Uterus (tissue), 4 donors: ENCODE data around the gene SEC24B. TPM values are rescaled to one million over a fixed set of nuclear protein-coding genes. Genes with fewer than 3 reads are reported as not detected.

ENCODE experiments used
- DNase-seq, 2 donors: peaks; one replicate each; pipeline ENCODE4 v3.0.0-alpha.2; 2019 to 2020
- H3K27ac ChIP-seq, 2 donors: fragments of 200-600 bp; sonication (generic); 1 replicate in 1 of 2; 2 replicates in 1 of 2; pipeline ENCODE4 v1.5.1; 2016 to 2018
- H3K27me3 ChIP-seq, 2 donors: fragments of 200-600 bp; sonication (generic); one replicate each; pipeline ENCODE4 v1.5.1; 2018 to 2019; ENCODE audit warnings: control low read depth in 1 of 2
- H3K36me3 ChIP-seq, 2 donors: fragments of 200-600 bp; sonication (generic); one replicate each; pipeline ENCODE4 v1.5.1; 2019; ENCODE audit warnings: control low read depth in 1 of 2
- H3K4me1 ChIP-seq, 2 donors: fragments of 200-600 bp; sonication (generic); one replicate each; pipeline ENCODE4 v1.5.1; 2018 to 2019; ENCODE audit warnings: control low read depth in 1 of 2
- H3K4me3 ChIP-seq, 2 donors: fragments of 200-600 bp; sonication (generic); 1 replicate in 1 of 2; 2 replicates in 1 of 2; pipeline ENCODE4 v1.5.1; 2018 to 2019; ENCODE audit warnings: mild to moderate bottlenecking in 1 of 2
- H3K9me3 ChIP-seq, 2 donors: fragments of 200-600 bp; sonication (generic); one replicate each; pipeline ENCODE4 v1.5.1; 2019; ENCODE audit warnings: control low read depth in 1 of 2
- POLR2A ChIP-seq, 2 donors: fragments of 450-650 bp; IDR thresholded peaks; one replicate each; pipeline ENCODE4 v1.6.1; 2016; ENCODE audit warnings: antibody characterized with exemption in 2 of 2, mild to moderate bottlenecking in 1 of 2, moderate library complexity in 1 of 2
- intact Hi-C: fragments of 100-400 bp; cut with DNase I; formaldehyde crosslinking; loops from one replicate; pipeline ENCODE4 v1.15.1; 2023; ENCODE audit warnings: low total_unique reads
- total RNA-seq, 4 donors: library from RNA; depleted of rRNA in 3 of 4; stranded (reverse); fragments of >200 nt in 3 of 4; gene quantifications; one replicate each; pipeline versions ENCODE4 v1.1.0 to v1.2.4, GENCODE V29; 2014 to 2023
- TF ChIP-seq, protein P1 (sequence below), 4 experiments: fragments of 200-600 bp in 2 of 4; fragments of 450-650 bp in 2 of 4; sonication (generic) in 2 of 4; IDR thresholded peaks; one replicate each; pipeline ENCODE4 v1.5.1; 2016 to 2019; ENCODE audit warnings: antibody characterized with exemption in 4 of 4, mild to moderate bottlenecking in 2 of 4, moderate library complexity in 1 of 4
- donor health status: DM: yes; HTN: yes; CAD: no.

SEC24B gene
- total RNA-seq, 4 donors from 2014 or later = 20.7 to 54.1 (median 30.1) TPM

DNA sequence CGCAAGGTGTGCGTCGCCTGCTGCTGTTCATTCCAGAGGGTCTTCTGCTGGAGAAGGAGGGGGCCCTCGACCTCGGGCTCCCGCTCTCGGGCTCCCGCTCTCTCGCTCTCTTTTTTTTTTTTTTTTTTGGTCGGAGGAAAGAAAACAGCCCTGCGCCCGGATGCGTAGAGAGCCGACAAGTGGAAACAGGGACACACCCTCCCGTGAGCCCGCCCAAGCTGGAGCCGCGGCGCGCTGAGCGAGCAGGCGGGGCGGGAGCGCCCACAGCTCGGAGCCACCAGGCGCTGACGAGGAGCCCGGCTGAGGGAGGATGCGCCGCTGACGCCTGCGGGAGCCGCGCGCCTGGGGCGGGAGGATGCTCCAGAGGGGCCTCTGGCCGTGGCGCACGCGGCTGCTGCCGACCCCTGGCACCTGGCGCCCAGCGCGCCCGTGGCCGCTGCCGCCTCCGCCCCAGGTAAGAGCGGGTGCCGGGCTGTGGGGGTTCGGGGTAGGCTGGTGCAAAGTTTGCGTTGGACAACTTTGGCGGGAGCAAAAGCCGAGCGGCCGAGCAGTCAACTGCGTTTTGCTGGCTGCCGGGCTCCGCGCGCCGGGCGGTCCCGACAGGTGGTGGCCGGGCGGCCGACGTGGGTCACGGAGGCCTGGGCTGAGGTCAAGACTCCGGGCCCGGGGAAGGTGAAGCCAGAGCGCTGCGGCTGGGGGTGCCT is 126.5 kb downstream of the SEC24B start, which contains the start of gene MCUB:
Gene MCUB (plus strand): TSS at position 264 of the 704 bp plus-strand sequence. CDS start 92 bp downstream, at position 356.
- peak; percentile 85 to 87 for DNase-seq
- H3K27ac ChIP-seq = peak within 1 kb of the TSS; percentile 93 to 95

DNA sequence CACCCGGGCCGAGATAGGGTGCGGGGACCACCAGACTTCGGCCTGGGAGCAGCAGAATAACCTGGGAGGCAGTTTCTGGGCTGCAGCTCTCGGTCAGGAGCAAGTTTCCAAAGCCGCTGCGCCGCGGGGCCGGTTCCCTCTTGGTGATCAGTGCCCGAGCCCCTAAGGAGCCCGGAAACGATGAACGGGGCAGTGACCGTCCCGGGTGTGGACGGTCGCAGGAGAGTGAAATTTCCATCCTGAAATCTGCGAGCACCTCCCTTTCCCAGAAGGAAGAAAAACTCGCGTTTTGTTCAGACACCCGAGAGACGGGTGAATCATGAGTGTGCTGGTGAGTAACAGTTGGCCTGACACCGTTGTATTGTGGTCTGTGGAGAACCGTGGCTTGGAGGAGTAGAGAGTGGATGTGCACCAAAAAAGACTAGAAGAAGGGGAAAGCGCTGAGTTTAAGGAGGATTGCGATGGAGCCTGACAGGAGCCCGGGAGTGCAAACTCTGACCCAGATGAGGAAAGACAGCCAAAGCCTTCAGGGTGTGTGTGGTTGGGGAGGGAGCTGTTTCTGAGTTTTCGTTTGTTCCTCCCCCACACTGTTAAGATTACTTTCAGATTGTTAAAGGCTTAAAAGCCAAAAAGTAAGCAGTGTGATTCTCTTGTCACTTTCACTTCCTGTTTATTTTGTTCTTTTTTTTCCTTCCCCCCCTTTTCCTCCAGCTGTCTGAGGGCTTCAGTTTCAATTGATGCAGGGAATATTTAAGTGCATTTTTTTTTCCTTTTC is 127.3 kb downstream of the SEC24B start:
- TF ChIP-seq POLR2A (IDR thresholded peaks at IDR 0.05) = no peak
- TF ChIP-seq, protein P1, sequence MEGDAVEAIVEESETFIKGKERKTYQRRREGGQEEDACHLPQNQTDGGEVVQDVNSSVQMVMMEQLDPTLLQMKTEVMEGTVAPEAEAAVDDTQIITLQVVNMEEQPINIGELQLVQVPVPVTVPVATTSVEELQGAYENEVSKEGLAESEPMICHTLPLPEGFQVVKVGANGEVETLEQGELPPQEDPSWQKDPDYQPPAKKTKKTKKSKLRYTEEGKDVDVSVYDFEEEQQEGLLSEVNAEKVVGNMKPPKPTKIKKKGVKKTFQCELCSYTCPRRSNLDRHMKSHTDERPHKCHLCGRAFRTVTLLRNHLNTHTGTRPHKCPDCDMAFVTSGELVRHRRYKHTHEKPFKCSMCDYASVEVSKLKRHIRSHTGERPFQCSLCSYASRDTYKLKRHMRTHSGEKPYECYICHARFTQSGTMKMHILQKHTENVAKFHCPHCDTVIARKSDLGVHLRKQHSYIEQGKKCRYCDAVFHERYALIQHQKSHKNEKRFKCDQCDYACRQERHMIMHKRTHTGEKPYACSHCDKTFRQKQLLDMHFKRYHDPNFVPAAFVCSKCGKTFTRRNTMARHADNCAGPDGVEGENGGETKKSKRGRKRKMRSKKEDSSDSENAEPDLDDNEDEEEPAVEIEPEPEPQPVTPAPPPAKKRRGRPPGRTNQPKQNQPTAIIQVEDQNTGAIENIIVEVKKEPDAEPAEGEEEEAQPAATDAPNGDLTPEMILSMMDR (IDR thresholded peaks at IDR 0.05) = no peak
- Histone ChIP-seq H3K36me3 (no peaks in the 10 kb centered on the region), H3K9me3 (no peaks in the 10 kb centered on the region), H3K4me1 (peaks cover 0 to 3% of the 10 kb centered on the region in 2 donors), H3K27me3 (no peaks in the 10 kb centered on the region), H3K27ac (peak overlapping the region; percentile 93 to 95), H3K4me3 (peak overlapping the region; percentile 57 to 66)
- intact Hi-C loops = no loop called here
- DNase-seq = peak; percentile 41 to 64

More for the DNA sequence above, 126.5 kb downstream of the SEC24B start, which contains the start of gene MCUB:
- Histone ChIP-seq H3K27me3 (no peaks in the 10 kb centered on the region), H3K4me3 (peak within 1 kb of the TSS; percentile 57 to 66), H3K9me3 (no peaks in the 10 kb centered on the region), H3K4me1 (peaks cover 0 to 3% of the 10 kb centered on the region in 2 donors), H3K36me3 (no peaks in the 10 kb centered on the region)
- intact Hi-C loops = no loop called here
- TF ChIP-seq, protein P1 (IDR thresholded peaks at IDR 0.05) = peak in 1 of 4 experiments; percentile 22
- peak; percentile 52 to 76 for TF ChIP-seq POLR2A (IDR thresholded peaks at IDR 0.05)

DNA sequence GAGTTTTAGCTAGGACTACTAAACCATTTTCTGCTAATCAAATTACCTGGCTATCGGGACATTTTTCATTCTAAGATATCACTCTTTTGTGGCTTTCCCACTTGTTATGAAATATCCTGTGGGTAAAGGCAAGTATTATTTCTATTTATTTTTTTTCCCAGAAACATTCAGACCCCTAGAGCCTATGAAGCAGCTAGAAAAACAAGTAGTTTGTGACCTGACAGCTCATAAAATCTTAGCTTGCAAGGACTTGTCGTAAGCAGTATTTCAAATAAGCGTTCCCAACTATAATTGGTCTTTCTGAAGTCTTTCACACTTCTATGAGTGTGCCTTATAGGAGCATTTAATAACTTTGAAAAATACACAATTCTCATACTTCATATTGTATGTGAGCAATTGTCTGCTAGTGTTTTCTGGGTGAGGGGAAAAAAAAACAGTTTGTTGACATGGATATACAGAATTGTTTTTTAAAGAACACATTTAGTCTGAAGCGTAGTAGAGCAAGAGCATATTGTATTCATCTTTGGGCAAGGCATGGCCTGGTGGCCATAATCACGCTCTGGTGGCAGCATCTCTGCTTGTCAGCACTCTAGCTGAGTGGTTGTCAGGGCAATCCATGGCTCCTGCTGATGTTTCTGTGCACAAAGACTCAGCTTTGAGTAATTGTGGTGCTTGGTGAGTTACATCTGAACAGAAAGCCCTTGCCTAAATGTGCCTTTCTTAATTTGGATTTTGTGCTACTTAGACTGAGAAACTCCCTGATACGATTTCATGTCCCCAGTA is 129.0 kb downstream of the SEC24B start:
- intact Hi-C loops = no loop called here
- DNase-seq = no peak
- TF ChIP-seq, protein P1 (IDR thresholded peaks at IDR 0.05) = no peak
- no peak for TF ChIP-seq POLR2A (IDR thresholded peaks at IDR 0.05)

DNA sequence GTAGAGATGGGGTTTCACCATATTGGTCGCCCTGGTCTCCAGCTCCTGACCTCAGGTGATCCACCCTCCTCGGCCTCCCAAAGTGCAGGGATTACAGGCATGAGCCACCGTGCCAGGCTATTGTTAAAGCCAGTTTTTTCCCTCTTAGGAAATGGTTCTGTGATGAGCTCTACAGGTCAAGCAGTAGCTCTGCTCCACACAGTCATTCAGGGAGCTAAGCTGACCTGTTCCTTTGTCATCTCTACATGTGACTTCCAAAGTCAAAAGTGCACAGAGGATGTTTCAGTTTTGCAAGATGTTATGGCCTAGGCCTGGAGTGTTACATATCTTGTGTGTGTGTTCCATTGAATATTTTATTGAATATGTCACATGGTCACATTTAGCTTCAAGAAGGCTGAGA is 137.9 kb downstream of the SEC24B start:
- H3K9me3 ChIP-seq = no peaks in the 10 kb centered on the region
- intact Hi-C loops = no loop called here

More for the DNA sequence above, 129.0 kb downstream of the SEC24B start:
- no peaks in the 10 kb centered on the region for H3K9me3 ChIP-seq
- no peaks in the 10 kb centered on the region for H3K36me3 ChIP-seq
- no peaks in the 10 kb centered on the region for H3K27me3 ChIP-seq
- peaks cover 0 to 3% of the 10 kb centered on the region in 2 donors for H3K4me1 ChIP-seq
- no peak overlapping the region for H3K4me3 ChIP-seq
- no peak overlapping the region for H3K27ac ChIP-seq

More for the DNA sequence above, 137.9 kb downstream of the SEC24B start:
- DNase-seq = no peak
- Histone ChIP-seq H3K36me3 (no peaks in the 10 kb centered on the region), H3K27me3 (no peaks in the 10 kb centered on the region), H3K4me3 (no peak overlapping the region), H3K27ac (no peak overlapping the region), H3K4me1 (no peaks in the 10 kb centered on the region)
- TF ChIP-seq, protein P1 (IDR thresholded peaks at IDR 0.05) = no peak
- TF ChIP-seq POLR2A (IDR thresholded peaks at IDR 0.05) = no peak
